NCI-H1436 (cell line): ENCODE results near the gene TRIM66.

Source experiments
- DNase-seq: peaks from one replicate; lab custom pipeline; 2025; lab: John Stamatoyannopoulos, UW

Gene TRIM66

DNA sequence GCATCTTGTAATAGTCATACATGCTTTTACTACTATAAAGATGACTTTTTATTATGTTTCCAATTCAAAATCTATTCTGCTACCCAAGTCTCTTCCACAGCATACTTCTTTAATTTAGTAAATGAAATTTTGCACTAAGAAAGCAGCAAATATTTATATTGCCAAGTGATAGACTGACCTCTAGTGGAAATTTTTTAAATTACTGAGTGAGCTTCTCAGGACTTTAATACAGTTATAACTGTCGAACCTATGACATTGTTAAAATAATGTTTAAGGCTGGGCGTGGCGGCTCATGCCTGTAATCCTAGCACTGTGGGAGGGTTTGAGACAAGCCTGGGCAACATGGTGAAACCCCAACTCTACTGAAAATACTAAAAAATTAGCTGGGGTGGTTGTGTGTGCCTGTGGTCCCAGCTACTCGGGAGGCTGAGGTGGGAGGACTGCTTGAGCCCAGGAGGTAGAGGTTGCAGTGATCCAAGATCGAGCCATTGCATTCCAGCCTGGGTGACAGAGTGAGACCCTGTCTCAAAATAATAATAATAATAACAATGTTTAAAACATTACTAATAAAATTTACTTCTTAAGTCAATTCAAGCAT is 115.8 kb downstream of the TRIM66 start:
- peak; percentile 45 for DNase-seq

- no peak for DNase-seq
These were observed 117.9 kb downstream of the TRIM66 start for GRCh38 chr11:8564526-8564925.
